Measurements from ENCODE around the gene TNS1. TPM values are rescaled to one million over a fixed set of nuclear protein-coding genes. Genes with fewer than 3 reads are reported as not detected.

TNS1 gene
- polyA plus RNA-seq, 1 experiment, result 19.7 TPM

DNA sequence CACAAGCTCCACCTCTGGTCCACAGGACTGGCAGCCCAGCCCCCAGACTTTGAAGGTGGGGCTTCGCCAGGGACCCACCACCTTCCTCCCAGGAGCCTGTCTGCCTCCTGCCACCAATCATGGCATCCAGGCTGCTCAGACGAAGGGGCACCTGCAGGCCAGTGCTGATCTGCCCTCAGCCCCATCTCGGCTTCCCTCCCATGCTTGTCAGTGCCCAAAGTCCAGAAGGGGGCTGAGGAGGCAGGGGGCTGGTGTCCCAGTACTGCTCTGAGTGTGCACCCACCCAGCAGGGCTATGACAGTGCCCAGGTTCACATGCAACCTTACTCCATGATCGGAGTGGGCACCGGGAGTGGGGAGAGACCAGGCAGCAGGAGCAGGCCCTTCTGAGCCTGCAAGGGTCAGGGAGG is 40.9 kb upstream of the TNS1 start:
- Histone ChIP-seq H3K27me3 (ENCODE audit: control insufficient read depth, insufficient read depth, low read length) (peaks cover 38% of the 10 kb centered on the region), H3K27ac (ENCODE audit: low read depth, low read length) (no peak overlapping the region), H3K9me3 (ENCODE audit: control insufficient read depth, insufficient read depth, low read length) (peaks cover 11% of the 10 kb centered on the region), H3K4me3 (ENCODE audit: low read depth, low read length) (no peak overlapping the region)
- ChIA-PET POLR2A (no interaction called here), CTCF (interaction anchor here (3.0 kb wide), 1 partner anchor 25 kb away, joined by 10 read pairs; the partner anchor contains the start of gene RUFY4)
- TF ChIP-seq, protein P1, sequence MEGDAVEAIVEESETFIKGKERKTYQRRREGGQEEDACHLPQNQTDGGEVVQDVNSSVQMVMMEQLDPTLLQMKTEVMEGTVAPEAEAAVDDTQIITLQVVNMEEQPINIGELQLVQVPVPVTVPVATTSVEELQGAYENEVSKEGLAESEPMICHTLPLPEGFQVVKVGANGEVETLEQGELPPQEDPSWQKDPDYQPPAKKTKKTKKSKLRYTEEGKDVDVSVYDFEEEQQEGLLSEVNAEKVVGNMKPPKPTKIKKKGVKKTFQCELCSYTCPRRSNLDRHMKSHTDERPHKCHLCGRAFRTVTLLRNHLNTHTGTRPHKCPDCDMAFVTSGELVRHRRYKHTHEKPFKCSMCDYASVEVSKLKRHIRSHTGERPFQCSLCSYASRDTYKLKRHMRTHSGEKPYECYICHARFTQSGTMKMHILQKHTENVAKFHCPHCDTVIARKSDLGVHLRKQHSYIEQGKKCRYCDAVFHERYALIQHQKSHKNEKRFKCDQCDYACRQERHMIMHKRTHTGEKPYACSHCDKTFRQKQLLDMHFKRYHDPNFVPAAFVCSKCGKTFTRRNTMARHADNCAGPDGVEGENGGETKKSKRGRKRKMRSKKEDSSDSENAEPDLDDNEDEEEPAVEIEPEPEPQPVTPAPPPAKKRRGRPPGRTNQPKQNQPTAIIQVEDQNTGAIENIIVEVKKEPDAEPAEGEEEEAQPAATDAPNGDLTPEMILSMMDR (IDR thresholded peaks at IDR 0.05; ENCODE audit: low read depth, low read length), result no peak
- no peak for DNase-seq (ENCODE audit: low read depth, low spot score)

DNA sequence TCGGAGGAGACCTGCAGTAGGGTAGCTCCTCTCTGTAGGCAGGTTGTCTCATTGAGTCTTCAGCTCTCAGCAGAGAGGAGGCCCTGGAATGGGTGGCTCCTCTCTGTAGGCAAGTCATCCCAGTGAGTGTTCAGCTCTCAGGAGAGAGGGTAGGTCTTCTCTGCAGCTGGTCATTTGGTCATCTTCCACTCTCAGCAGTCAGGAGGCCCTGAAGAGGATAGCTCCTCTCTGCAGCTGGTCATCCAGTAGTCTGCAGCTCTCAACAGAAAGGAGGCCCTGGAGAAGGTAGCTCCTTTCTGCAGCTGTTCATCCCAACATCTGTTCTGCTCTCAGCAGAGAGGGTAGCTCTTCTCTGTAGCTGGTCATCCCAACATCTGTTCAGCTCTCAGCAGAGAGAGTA is 40.3 kb upstream of the TNS1 start:
- DNase-seq (ENCODE audit: low read depth, low spot score), result no peak
- peaks cover 38% of the 10 kb centered on the region for H3K27me3 ChIP-seq (ENCODE audit: control insufficient read depth, insufficient read depth, low read length)
- TF ChIP-seq, protein P1 (IDR thresholded peaks at IDR 0.05; ENCODE audit: low read depth, low read length), result no peak

DNA sequence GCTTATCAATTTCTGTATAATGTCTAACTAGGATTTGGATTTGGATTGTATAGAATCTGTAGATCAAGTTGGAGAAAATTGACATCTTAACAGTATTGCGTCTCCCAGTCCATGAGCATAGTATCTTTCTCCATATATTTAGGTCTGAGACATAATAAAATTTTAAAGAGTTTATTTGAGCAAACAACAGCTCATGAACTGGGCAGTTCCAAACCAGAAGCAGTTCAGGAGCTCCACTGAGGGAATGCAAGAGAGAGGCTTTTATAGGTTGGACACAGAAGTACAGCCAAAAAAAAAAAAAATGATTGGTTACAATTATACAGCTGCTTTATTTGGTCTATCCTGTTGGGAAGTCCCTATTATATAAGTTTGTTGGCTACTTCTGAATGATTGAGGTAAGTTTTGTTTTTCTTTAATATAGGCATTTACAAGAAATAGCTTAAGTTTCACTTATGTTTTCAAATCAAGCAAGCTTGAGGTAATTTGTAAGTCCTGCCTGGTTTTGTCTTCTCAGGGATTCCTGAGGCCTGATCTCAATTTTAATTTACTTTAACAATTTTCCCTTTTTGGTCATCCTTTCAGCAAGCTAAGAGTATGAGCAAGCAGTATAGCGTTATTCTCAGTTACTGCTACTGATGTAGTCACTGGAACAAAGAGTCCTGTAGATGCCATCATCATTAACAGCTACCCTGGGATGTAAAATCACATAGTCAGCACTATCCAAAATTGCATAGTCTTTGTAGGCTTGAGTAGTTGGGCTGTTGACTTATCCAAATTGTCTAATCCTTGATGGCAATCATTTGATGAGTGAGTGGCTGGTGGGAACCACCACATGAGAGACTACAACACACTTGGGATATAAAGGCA is 38.7 kb upstream of the TNS1 start:
- no peak for DNase-seq (ENCODE audit: low read depth, low spot score)
- Histone ChIP-seq H3K27me3 (ENCODE audit: control insufficient read depth, insufficient read depth, low read length) (peaks cover 39% of the 10 kb centered on the region), H3K4me3 (ENCODE audit: low read depth, low read length) (no peak overlapping the region), H3K9me3 (ENCODE audit: control insufficient read depth, insufficient read depth, low read length) (peaks cover 11% of the 10 kb centered on the region), H3K27ac (ENCODE audit: low read depth, low read length) (no peak overlapping the region)
- TF ChIP-seq, protein P1 (IDR thresholded peaks at IDR 0.05; ENCODE audit: low read depth, low read length), result no peak
- POLR2A ChIA-PET, result no interaction called here
- CTCF ChIA-PET, result interaction anchor here (1.0 to 11.9 kb wide), 5 partner anchors 27 to 253 kb away, joined by 3 to 145 read pairs (median 3); partner anchors contain the start of gene RUFY4

More for the DNA sequence above, 40.3 kb upstream of the TNS1 start:
- POLR2A ChIA-PET, result no interaction called here
- Histone ChIP-seq H3K4me3 (ENCODE audit: low read depth, low read length) (no peak overlapping the region), H3K27ac (ENCODE audit: low read depth, low read length) (no peak overlapping the region), H3K9me3 (ENCODE audit: control insufficient read depth, insufficient read depth, low read length) (peaks cover 11% of the 10 kb centered on the region)
- CTCF ChIA-PET, result interaction anchor here (1.0 to 11.9 kb wide), 3 partner anchors 26 to 255 kb away, joined by 3 to 145 read pairs (median 10); partner anchors contain the start of gene RUFY4

DNA sequence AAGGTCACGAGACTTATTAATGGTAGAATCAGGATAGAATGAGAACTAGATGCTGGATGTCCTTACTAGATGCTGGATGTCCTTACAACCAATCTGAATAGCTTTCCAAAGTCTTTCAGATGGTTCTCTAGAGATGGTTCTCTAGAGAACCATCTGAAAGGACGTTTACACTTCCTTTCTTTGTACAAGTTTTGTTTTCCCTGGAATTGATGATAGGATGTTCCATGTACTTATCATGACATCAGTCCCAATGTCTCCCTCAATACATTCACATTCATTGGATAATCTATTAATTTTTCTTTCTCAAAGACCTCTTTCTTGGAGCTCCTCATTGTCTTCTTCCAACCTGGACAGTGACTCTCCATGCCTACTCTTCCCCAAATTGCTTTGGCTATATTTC is 38.1 kb upstream of the TNS1 start:
- Histone ChIP-seq H3K27ac (ENCODE audit: low read depth, low read length) (no peak overlapping the region), H3K9me3 (ENCODE audit: control insufficient read depth, insufficient read depth, low read length) (peaks cover 11% of the 10 kb centered on the region), H3K27me3 (ENCODE audit: control insufficient read depth, insufficient read depth, low read length) (peaks cover 43% of the 10 kb centered on the region), H3K4me3 (ENCODE audit: low read depth, low read length) (no peak overlapping the region)
- no peak for DNase-seq (ENCODE audit: low read depth, low spot score)
- TF ChIP-seq, protein P1 (IDR thresholded peaks at IDR 0.05; ENCODE audit: low read depth, low read length), result no peak
- ChIA-PET POLR2A (no interaction called here), CTCF (interaction anchor here (1.1 to 11.9 kb wide), 3 partner anchors 28 to 252 kb away, joined by 3 to 145 read pairs (median 10); partner anchors contain the start of gene RUFY4)

DNA sequence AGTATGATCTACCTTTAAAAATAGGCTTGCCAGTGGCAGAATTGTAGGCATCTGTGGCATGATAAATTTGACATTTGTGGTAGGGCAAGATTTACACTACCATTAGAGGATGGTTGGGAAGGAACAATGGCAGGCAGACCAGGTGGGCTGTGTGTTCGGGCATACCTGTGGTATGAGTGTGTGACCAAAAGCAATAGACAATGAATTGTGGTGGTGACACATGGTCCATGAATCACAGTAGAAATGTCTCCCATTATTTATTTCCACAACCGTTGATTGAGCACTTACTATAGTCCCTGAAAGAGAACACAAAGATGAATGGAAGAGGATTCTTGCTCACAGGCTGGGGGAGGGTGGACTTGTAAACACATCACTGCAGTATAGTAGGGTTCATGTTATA is 36.4 kb upstream of the TNS1 start:
- peaks cover 11% of the 10 kb centered on the region for H3K9me3 ChIP-seq (ENCODE audit: control insufficient read depth, insufficient read depth, low read length)
- DNase-seq (ENCODE audit: low read depth, low spot score), result no peak
- H3K4me3 ChIP-seq (ENCODE audit: low read depth, low read length), result no peak overlapping the region
- peaks cover 46% of the 10 kb centered on the region for H3K27me3 ChIP-seq (ENCODE audit: control insufficient read depth, insufficient read depth, low read length)
- no peak overlapping the region for H3K27ac ChIP-seq (ENCODE audit: low read depth, low read length)
- POLR2A ChIA-PET, result interaction anchor here (0.6 kb wide), 1 partner anchor 150 kb away, joined by 6 read pairs; no protein-coding TSS in a partner anchor
- TF ChIP-seq, protein P1 (IDR thresholded peaks at IDR 0.05; ENCODE audit: low read depth, low read length), result no peak
- CTCF ChIA-PET, result interaction anchor here (0.9 to 11.9 kb wide), 2 partner anchors 139 to 251 kb away, joined by 3 to 145 read pairs; no protein-coding TSS in a partner anchor

All from AG04450 (cell line).